ENCODE results near the gene LSM10.

The LSM10 gene

GRCh38 chr1:36349839-36350238, 47.9 kb downstream of the LSM10 start:
- DNase-seq = no peak

- DNase-seq = no peak
These were observed 48.5 kb downstream of the LSM10 start for GRCh38 chr1:36349241-36349671.

GRCh38 chr1:36346741-36347370, 50.9 kb downstream of the LSM10 start:
- DNase-seq = no peak

- DNase-seq = no peak
These were observed 52.4 kb downstream of the LSM10 start for GRCh38 chr1:36345353-36345752.

GRCh38 chr1:36344395-36344680, 53.4 kb downstream of the LSM10 start:
- no peak for DNase-seq

GRCh38 chr1:36343651-36344394, 53.9 kb downstream of the LSM10 start:
- no peak for DNase-seq
